Cardiac muscle cell (in vitro differentiated cells and primary cell): Measurements from ENCODE around the gene SAMD14. TPM values are rescaled to one million over a fixed set of nuclear protein-coding genes. Genes with fewer than 3 reads are reported as not detected.

Source experiments
- DNase-seq, 2 donors: peaks; one replicate each; pipeline versions ENCODE4 v3.0.0 to v3.0.0-alpha.2; 2010 to 2017; ENCODE audit warnings: low read depth in 1 of 2, low spot score in 1 of 2
- H3K27ac ChIP-seq: fragments of 200-600 bp; sonication (generic); 2 replicates; pipeline ENCODE4 v1.5.1; 2016
- H3K27me3 ChIP-seq: fragments of 200-600 bp; sonication (generic); 2 replicates; pipeline ENCODE4 v1.6.0; 2016; ENCODE audit warnings: control low read depth
- H3K36me3 ChIP-seq: fragments of 200-600 bp; sonication (generic); 2 replicates; pipeline ENCODE4 v1.5.1; 2016; ENCODE audit warnings: control low read depth
- H3K4me1 ChIP-seq: fragments of 200-600 bp; sonication (generic); 2 replicates; pipeline ENCODE4 v1.8.1; 2017; ENCODE audit warnings: low read depth, mild to moderate bottlenecking, mixed run types
- H3K4me3 ChIP-seq: fragments of 200-600 bp; sonication (generic); 2 replicates; pipeline ENCODE4 v1.5.1; 2016; ENCODE audit warnings: mild to moderate bottlenecking
- H3K9me3 ChIP-seq: fragments of 200-600 bp; sonication (generic); 2 replicates; pipeline ENCODE4 v1.5.1; 2017; ENCODE audit warnings: low read depth, mild to moderate bottlenecking, control low read depth
- polyA plus RNA-seq: library from polyadenylated mRNA; unstranded; fragments of >200 nt; fragmentation: Nextera tagmentation; extraction: Ambion mirVana; gene quantifications from 2 replicates; pipeline ENCODE4 v1.2.1, GENCODE V29; 2016
- total RNA-seq: library from RNA; depleted of rRNA; stranded (reverse); fragments of >200 nt; gene quantifications from 2 replicates; pipeline ENCODE4 v1.2.3, GENCODE V29; 2016
- TF ChIP-seq, protein P1 (sequence below): IDR thresholded peaks from 2 replicates; pipeline ENCODE4 v1.5.1; 2012; ENCODE audit warnings: low read depth, mild to moderate bottlenecking, low read length

SAMD14 gene
- total and polyA plus RNA-seq, 2 experiments from 2014 or later: 2.5 to 2.8 TPM

DNA sequence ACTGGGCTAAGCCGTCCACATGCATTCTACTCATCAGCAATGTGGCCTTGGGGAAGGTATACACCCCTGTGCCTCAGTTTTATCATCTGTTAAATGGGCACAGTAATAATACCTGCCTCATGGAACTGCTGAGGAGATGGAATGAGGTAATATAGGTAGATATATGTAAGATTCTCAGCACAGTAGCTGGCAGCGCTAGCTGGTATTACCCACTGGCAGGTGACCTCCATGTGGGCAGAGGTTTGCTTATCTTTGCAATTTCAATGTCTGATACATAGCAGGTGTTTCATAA is 34.7 kb upstream of the SAMD14 start:
- H3K27ac ChIP-seq: peak overlapping the region; percentile 86

DNA sequence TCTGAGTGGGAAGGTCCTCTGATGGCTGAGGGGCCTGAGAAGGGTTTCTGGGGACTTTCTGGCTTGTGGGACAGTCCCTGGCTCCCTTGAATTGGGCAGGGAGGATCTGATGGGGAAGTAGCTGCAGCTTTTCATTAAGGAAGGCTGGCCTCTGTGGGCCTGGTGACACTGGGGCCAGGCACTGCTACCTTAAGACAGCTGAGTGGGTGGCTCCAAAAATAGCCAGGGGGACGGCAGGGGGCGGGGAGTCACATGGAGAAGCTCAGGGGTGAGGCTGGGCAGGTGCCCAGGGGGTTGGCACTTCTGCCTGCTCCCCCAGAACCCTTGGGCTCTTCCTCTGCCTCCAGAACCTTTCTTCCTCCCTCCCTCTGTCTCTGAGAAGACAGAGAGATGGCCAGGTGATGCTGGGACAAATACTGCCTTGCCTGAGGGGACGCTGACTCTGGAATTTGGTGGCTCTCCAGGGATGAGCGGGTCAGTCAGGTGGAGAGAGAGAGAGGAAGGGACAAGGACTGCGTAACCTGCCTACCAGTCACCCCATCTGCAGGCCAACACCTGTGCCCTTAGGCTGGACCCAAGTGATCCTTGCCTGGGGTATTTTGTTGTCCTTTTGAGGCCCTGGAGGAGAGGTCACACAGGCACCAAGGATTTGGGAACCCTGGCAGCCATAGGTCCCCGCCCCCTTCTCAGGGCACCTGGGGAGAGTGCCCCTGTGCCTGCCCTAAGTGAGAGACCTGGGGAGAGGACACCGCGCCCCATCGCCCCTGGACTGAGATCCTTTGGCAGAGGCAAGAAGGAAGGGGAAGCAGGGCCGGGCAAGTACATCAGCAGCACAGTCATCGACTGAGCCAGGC is 34.1 kb upstream of the SAMD14 start:
- Histone ChIP-seq H3K9me3 (no peaks in the 10 kb centered on the region), H3K4me3 (no peak overlapping the region), H3K27ac (peak overlapping the region; percentile 86), H3K27me3 (no peaks in the 10 kb centered on the region), H3K4me1 (peaks cover 32% of the 10 kb centered on the region), H3K36me3 (no peaks in the 10 kb centered on the region)
- TF ChIP-seq, protein P1, sequence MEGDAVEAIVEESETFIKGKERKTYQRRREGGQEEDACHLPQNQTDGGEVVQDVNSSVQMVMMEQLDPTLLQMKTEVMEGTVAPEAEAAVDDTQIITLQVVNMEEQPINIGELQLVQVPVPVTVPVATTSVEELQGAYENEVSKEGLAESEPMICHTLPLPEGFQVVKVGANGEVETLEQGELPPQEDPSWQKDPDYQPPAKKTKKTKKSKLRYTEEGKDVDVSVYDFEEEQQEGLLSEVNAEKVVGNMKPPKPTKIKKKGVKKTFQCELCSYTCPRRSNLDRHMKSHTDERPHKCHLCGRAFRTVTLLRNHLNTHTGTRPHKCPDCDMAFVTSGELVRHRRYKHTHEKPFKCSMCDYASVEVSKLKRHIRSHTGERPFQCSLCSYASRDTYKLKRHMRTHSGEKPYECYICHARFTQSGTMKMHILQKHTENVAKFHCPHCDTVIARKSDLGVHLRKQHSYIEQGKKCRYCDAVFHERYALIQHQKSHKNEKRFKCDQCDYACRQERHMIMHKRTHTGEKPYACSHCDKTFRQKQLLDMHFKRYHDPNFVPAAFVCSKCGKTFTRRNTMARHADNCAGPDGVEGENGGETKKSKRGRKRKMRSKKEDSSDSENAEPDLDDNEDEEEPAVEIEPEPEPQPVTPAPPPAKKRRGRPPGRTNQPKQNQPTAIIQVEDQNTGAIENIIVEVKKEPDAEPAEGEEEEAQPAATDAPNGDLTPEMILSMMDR: no peak
- DNase-seq: peak in 1 of 2 donors; percentile 58

More for the DNA sequence above, 34.7 kb upstream of the SAMD14 start:
- no peak for DNase-seq
- no peak overlapping the region for H3K4me3 ChIP-seq
- H3K27me3 ChIP-seq: no peaks in the 10 kb centered on the region
- no peaks in the 10 kb centered on the region for H3K36me3 ChIP-seq
- no peaks in the 10 kb centered on the region for H3K9me3 ChIP-seq
- TF ChIP-seq, protein P1: no peak
- peaks cover 32% of the 10 kb centered on the region for H3K4me1 ChIP-seq

DNA sequence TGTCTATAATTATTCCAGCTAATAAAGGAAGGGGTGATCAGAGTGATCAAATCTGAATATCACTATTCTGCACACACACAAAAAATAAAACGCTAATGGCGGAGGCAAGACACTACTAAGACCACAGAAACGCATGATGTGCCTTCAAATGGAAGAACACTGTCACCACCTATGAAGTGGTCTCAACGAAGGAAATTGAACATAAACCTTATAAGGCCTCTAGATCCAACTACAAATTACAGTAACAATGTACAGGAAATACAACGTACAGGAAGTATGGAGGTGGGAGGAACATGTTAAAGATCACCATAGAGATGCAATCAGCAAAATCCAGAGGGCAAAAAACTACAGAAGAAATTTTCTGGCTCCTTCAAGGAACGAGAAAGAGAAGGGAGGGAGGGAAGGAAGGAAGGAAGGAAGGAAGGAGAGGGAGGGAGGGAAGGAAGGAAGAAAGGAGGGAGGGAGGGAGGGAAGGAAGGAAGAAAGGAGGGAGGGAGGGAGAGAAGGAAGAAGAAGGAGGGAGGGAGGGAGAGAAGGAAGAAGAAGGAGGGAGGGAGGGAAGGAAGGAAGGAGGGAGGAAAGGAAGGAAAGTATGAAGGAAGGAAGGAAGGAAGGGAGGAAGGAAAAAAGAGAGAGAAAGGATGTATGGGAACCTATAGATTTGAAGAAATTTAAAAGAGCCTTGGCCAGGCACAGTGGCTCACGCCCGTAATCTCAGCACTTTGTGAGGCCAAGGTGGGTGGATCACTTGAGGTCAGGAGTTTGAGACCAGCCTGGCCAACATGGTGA is 32.7 kb upstream of the SAMD14 start:
- no peaks in the 10 kb centered on the region for H3K36me3 ChIP-seq
- peaks cover 32% of the 10 kb centered on the region for H3K4me1 ChIP-seq
- DNase-seq: no peak
- no peak overlapping the region for H3K27ac ChIP-seq
- H3K4me3 ChIP-seq: no peak overlapping the region
- no peaks in the 10 kb centered on the region for H3K27me3 ChIP-seq
- H3K9me3 ChIP-seq: no peaks in the 10 kb centered on the region
- TF ChIP-seq, protein P1: no peak

DNA sequence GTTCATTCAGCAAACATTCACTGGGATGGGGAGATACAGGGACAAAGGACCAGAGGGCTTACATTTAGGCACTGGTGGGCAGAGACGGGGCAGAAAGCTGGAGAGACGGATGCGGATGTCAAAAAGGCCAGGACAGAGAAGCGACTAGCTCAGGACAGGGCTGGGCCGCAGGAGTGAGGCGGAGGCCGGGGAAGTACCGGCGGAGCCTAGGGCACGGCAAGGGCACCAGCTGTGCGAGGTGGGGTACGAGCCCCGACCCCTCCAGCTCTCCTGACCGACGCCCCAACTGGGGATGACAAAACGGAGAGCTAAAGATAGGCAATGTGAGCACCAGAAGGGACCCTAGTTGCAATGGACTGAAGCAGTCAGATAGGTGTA is 31.9 kb upstream of the SAMD14 start:
- Histone ChIP-seq H3K36me3 (no peaks in the 10 kb centered on the region), H3K27me3 (no peaks in the 10 kb centered on the region), H3K9me3 (no peaks in the 10 kb centered on the region), H3K4me1 (peaks cover 30% of the 10 kb centered on the region), H3K27ac (no peak overlapping the region), H3K4me3 (no peak overlapping the region)
- TF ChIP-seq, protein P1: no peak
- DNase-seq: no peak

DNA sequence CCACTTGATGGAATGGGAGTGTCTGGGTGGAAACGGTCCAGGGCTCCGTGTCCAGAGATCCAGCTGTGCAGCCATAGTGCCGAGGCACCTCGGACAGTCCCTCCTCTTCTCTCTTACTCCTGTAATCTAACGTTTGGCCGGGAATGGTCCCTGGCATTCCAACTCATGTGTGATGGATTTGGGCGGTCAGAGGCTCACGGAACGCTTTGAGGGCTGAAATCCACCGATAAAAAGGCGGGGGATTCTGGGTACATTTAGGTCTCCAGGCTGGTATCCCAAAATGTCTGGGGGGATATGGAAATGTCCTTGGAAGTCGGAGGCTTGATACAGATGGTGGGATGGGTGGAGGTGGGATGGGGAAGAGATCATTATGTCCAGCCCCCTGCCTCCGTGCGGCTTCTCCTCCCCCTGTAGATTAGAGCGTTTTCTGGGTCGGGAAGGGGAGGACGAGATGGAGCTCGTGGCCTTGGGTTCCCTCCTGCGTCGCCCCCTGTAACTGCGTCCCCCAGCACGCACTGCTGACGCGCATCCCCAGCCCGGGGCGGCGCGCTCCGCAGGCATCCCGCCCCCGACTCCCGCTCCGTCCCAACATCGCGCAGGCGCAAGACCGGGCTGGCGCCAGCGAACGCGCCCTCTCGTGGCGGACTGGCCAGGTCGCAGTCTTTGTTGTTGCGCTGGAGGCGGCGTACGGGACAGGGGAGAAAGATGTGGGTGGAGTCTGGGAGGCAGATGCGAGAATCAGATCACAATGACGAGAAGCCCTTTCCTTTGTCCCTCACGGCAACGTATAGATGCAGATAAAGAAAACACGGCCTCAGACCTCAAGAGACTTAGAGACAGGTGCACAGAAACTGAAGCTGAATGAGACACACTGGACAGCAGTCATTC is 31.3 kb upstream of the SAMD14 start:
- peak overlapping the region; percentile 35 for H3K4me3 ChIP-seq
- H3K4me1 ChIP-seq: peaks cover 25% of the 10 kb centered on the region
- H3K27me3 ChIP-seq: no peaks in the 10 kb centered on the region
- TF ChIP-seq, protein P1: peak; percentile 84
- no peaks in the 10 kb centered on the region for H3K36me3 ChIP-seq
- no peaks in the 10 kb centered on the region for H3K9me3 ChIP-seq
- H3K27ac ChIP-seq: no peak overlapping the region
- peak; percentile 93 to 94 for DNase-seq
